ENCODE measurements around the gene SPNS3. TPM values are rescaled to one million over a fixed set of nuclear protein-coding genes. Genes with fewer than 3 reads are reported as not detected.

SPNS3 gene
- total and polyA plus RNA-seq, 2 of the 4 experiments (the other 2 are of a cell fraction), result 0.18 TPM; not detected in 1

- no peak overlapping the region for H3K23ac ChIP-seq (ENCODE audit: low read depth, low read length)
- H3K4me3 ChIP-seq (ENCODE audit: insufficient read depth, low read depth, low read length), result no peak overlapping the region
- dilution Hi-C loops (cut with HindIII; ENCODE audit: low sequenced_read_pairs, unreplicated experiment), result no loop called here
- H4K20me1 ChIP-seq (ENCODE audit: insufficient read depth, low read length), result no peaks in the 10 kb centered on the region; the same call in 1 of the 2 replicates
- H2BK5ac ChIP-seq (ENCODE audit: low read depth, low read length, poor library complexity, severe bottlenecking), result no peak overlapping the region
- no peak for ATAC-seq (ENCODE audit: low read depth)
- POLR2A ChIA-PET (ENCODE audit: unreplicated experiment), result no interaction called here
- no peak overlapping the region for H4K91ac ChIP-seq (ENCODE audit: insufficient read depth, low read depth, low read length)
- H2BK15ac ChIP-seq (ENCODE audit: low read depth, low read length), result no peak overlapping the region
- H3K14ac ChIP-seq (replicated peaks; ENCODE audit: low read depth, low read length), result no peak overlapping the region
- no peak overlapping the region for H2AK5ac ChIP-seq (ENCODE audit: low read depth, low read length)
- H3K4me2 ChIP-seq (ENCODE audit: low read depth, low read length), result no peak overlapping the region
- WGBS, 2 experiments (ENCODE audit: extremely low coverage in 2 of 2, insufficient read length in 1 of 2), result 17% methylated on average over 1 of the region's 6 CpGs; no CpG with 5 or more reads in 1 of the 2 experiments
- H3K18ac ChIP-seq (ENCODE audit: low read depth, low read length), result no peak overlapping the region
- H3K9ac ChIP-seq (ENCODE audit: low read depth, low read length), result no peak overlapping the region
- no peak overlapping the region for H3K27ac ChIP-seq (ENCODE audit: insufficient read depth, low read length)
- BruUV-seq (replicated peaks), result no TSS peak
- in situ Hi-C loops (cut with MboI; ENCODE audit: low sequenced_read_pairs), result no loop called here
- no peak overlapping the region for H4K5ac ChIP-seq (ENCODE audit: low read depth, low read length)
- no peak overlapping the region for H2BK20ac ChIP-seq (ENCODE audit: low read depth, low read length)
- no peak for DNase-seq
- H3K36me3 ChIP-seq (ENCODE audit: control insufficient read depth, insufficient read depth, low read length), result no peaks in the 10 kb centered on the region
- H3K79me1 ChIP-seq (ENCODE audit: low read depth in 1 of 2, low read length in 2 of 2), result no peaks in the 10 kb centered on the region
- H3K56ac ChIP-seq (ENCODE audit: extremely low read depth, insufficient read depth, low read length), result no peak overlapping the region
- H2AK9ac ChIP-seq (replicated peaks; ENCODE audit: low read depth, low read length, poor library complexity), result no peak overlapping the region
- H3K4ac ChIP-seq (ENCODE audit: low read depth, low read length), result no peak overlapping the region
- H3K4me1 ChIP-seq (ENCODE audit: control insufficient read depth, insufficient read depth, low read length), result no peaks in the 10 kb centered on the region
- no peaks in the 10 kb centered on the region for H3K9me1 ChIP-seq (ENCODE audit: insufficient read depth, low read length)
- H2AFZ ChIP-seq (replicated peaks; ENCODE audit: low read length, poor library complexity), result no peak overlapping the region
- H3K27me3 ChIP-seq (ENCODE audit: control insufficient read depth, insufficient read depth, low read length), result peaks cover 28% of the 10 kb centered on the region
- intact Hi-C loops (cut with micrococcal nuclease), result no loop called here
- no peaks in the 10 kb centered on the region for H3K9me3 ChIP-seq (ENCODE audit: control insufficient read depth, insufficient read depth, low read length)
- no peak for TF ChIP-seq CEBPB (IDR thresholded peaks at IDR 0.05; ENCODE audit: low read depth, low read length)
- no peak for TF ChIP-seq RFX5 (IDR thresholded peaks at IDR 0.05; ENCODE audit: low read depth, low read length)
- no peak for TF ChIP-seq MAZ (IDR thresholded peaks at IDR 0.05; ENCODE audit: borderline replicate concordance, low read depth, low read length)
- no peak for TF ChIP-seq ELK1 (IDR thresholded peaks at IDR 0.05; ENCODE audit: borderline replicate concordance, low read depth, low read length)
- TF ChIP-seq BHLHE40 (IDR thresholded peaks at IDR 0.05; ENCODE audit: low read depth, low read length), result no peak
- TF ChIP-seq MAFK (IDR thresholded peaks at IDR 0.05; ENCODE audit: low read depth, low read length), result no peak
- TF ChIP-seq USF2 (IDR thresholded peaks at IDR 0.05; ENCODE audit: low read depth, low read length), result no peak
- no peak for TF ChIP-seq SMC3 (IDR thresholded peaks at IDR 0.05; ENCODE audit: low read depth, low read length)
- TF ChIP-seq POLR2A (IDR thresholded peaks at IDR 0.05; ENCODE audit: low read depth, low read length), result no peak
- TF ChIP-seq MXI1 (IDR thresholded peaks at IDR 0.05; ENCODE audit: borderline replicate concordance, low read depth, low read length), result no peak
- no peak for TF ChIP-seq RCOR1 (IDR thresholded peaks at IDR 0.05; ENCODE audit: insufficient replicate concordance, low read length)
- TF ChIP-seq CHD1 (IDR thresholded peaks at IDR 0.05; ENCODE audit: low read depth, low read length), result no peak
- TF ChIP-seq CTCF (conservative IDR thresholded peaks at IDR 0.05; ENCODE audit: low read depth, low read length), result no peak
- TF ChIP-seq NFE2L2 (IDR thresholded peaks at IDR 0.05; ENCODE audit: low read depth, low read length), result no peak
- TF ChIP-seq RAD21 (IDR thresholded peaks at IDR 0.05; ENCODE audit: low read length), result no peak
- TF ChIP-seq FOS (IDR thresholded peaks at IDR 0.05; ENCODE audit: low read depth, low read length), result no peak
- no peak overlapping the region for H2BK120ac ChIP-seq (ENCODE audit: low read depth, low read length)
- CTCF ChIA-PET, result no interaction called here
- no peak overlapping the region for H4K8ac ChIP-seq (ENCODE audit: low read depth in 2 of 2, low read length in 2 of 2)
Observed at GRCh38 chr17:4443476-4443875, 9.7 kb downstream of the SPNS3 start.

All from IMR-90 (cell line).